GM19438 (cell line): ENCODE measurements around the gene CMIP.

Experiments
- ATAC-seq: cut with Tn5 transposase; IDR thresholded peaks from one replicate; pipeline ENCODE4 v1.9.1; 2021; ENCODE audit warnings: low read depth; ENCODE audit not compliant: unreplicated experiment

CMIP gene

GRCh38 chr16:81473969-81474959 is 29.7 kb downstream of the CMIP start:
- no peak for ATAC-seq

- no peak for ATAC-seq
These were observed 33.4 kb downstream of the CMIP start for GRCh38 chr16:81477697-81478693.

GRCh38 chr16:81478876-81479511 is 34.4 kb downstream of the CMIP start:
- peak; percentile 66 for ATAC-seq

GRCh38 chr16:81480606-81481206 is 36.1 kb downstream of the CMIP start:
- no peak for ATAC-seq

- peak; percentile 84 for ATAC-seq
These were observed 36.7 kb downstream of the CMIP start for GRCh38 chr16:81481207-81481821.

GRCh38 chr16:81482329-81483063 is 37.9 kb downstream of the CMIP start:
- ATAC-seq = no peak

- no peak for ATAC-seq
These were observed 38.7 kb downstream of the CMIP start for GRCh38 chr16:81483064-81483969.

- no peak for ATAC-seq
These were observed 39.5 kb downstream of the CMIP start for GRCh38 chr16:81483970-81484595.

GRCh38 chr16:81484908-81485624 is 40.5 kb downstream of the CMIP start:
- ATAC-seq = no peak

GRCh38 chr16:81485824-81486539 is 41.4 kb downstream of the CMIP start:
- no peak for ATAC-seq

- ATAC-seq = no peak
These were observed 42.0 kb downstream of the CMIP start for GRCh38 chr16:81486540-81487061.

- no peak for ATAC-seq
These were observed 42.7 kb downstream of the CMIP start for GRCh38 chr16:81487301-81487720.

GRCh38 chr16:81488687-81489411 is 44.2 kb downstream of the CMIP start:
- ATAC-seq = no peak

- no peak for ATAC-seq
These were observed 45.1 kb downstream of the CMIP start for GRCh38 chr16:81489547-81490267.
